Breast epithelium (tissue), 3 donors: Measurements from ENCODE around the gene PTPRG.

Experiments used
- CTCF ChIP-seq, 3 donors: fragments of 450-650 bp; IDR thresholded peaks; one replicate each; pipeline ENCODE4 v1.5.1; 2016 to 2017; ENCODE audit warnings: antibody characterized with exemption in 3 of 3, mild to moderate bottlenecking in 3 of 3, moderate library complexity in 3 of 3
- POLR2A ChIP-seq: fragments of 450-650 bp; IDR thresholded peaks from one replicate; pipeline ENCODE4 v1.6.1; 2016; ENCODE audit warnings: antibody characterized with exemption, mild to moderate bottlenecking, moderate library complexity
- POLR2AphosphoS5 ChIP-seq, 3 donors: sonication (generic); formaldehyde crosslinking; IDR thresholded peaks; one replicate each; pipeline ENCODE4 v1.6.1; 2017; ENCODE audit warnings: antibody characterized with exemption in 3 of 3

GRCh38 chr3:61624300-61624699 is 62.9 kb downstream of the PTPRG start:
- TF ChIP-seq CTCF (IDR thresholded peaks at IDR 0.05) (no peak), POLR2AphosphoS5 (IDR thresholded peaks at IDR 0.05) (no peak), POLR2A (no peak)
